ENCODE measurements around the gene CHST15.
A peak's percentile ranks its signal among the peaks of the same experiment; 100 is the strongest.

CHST15 gene

DNA sequence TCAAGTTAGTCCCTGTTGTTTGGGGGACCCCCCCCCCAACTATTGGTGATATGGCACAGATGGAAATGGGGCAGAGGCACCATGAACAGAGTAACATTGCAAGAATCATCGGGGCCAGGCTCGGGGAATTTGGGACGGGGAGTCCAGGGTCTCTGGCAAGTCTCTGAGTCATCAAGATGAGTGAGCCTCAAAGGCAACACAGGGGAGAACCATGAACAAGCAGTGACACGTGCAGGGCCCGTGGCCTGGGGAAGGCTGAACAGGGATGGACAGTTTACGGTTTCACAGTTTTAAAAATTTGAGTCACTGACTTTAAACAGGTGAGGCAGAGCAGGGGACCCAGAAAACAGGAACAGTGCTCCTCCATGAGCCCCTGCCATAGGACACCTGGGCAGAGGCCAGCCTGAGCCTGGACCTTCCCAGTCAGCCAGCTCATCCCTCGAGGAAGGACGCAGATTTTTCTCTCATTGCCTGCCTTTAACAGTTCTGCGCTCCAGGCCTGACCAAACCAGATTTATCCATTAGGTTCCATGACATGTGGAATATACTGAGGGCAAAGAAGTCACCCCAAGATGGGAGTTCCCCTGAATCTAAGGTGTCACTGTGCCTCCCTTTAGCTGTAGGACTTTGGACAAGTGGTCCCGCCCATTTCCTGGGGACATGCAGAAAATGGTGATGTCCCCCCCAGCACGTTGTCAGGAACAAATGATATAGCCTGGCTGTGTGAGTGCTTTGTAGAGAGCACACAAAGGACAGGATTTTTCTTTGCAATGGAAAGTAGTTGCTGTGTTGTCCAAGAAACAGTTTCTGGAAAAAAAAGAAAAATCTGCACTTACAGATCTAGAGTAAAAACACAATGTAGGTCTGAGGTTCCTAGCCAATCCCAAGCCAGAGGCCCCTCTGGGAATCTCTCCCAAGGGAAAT lies 23.8 kb downstream of the CHST15 start:
- Histone ChIP-seq H3K27me3 (no peaks in the 10 kb centered on the region), H3K27ac (no peak overlapping the region), H3K4me3 (no peak overlapping the region), H3K9me3 (no peaks in the 10 kb centered on the region), H3K4me1 (peaks cover 0 to 44% (median 21%) of the 10 kb centered on the region in 4 donors), H3K36me3 (no peaks in the 10 kb centered on the region)
- TF ChIP-seq, protein P1, sequence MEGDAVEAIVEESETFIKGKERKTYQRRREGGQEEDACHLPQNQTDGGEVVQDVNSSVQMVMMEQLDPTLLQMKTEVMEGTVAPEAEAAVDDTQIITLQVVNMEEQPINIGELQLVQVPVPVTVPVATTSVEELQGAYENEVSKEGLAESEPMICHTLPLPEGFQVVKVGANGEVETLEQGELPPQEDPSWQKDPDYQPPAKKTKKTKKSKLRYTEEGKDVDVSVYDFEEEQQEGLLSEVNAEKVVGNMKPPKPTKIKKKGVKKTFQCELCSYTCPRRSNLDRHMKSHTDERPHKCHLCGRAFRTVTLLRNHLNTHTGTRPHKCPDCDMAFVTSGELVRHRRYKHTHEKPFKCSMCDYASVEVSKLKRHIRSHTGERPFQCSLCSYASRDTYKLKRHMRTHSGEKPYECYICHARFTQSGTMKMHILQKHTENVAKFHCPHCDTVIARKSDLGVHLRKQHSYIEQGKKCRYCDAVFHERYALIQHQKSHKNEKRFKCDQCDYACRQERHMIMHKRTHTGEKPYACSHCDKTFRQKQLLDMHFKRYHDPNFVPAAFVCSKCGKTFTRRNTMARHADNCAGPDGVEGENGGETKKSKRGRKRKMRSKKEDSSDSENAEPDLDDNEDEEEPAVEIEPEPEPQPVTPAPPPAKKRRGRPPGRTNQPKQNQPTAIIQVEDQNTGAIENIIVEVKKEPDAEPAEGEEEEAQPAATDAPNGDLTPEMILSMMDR (IDR thresholded peaks at IDR 0.05): no peak
- DNase-seq: no peak
- intact Hi-C loops (cut with DNase I; ENCODE audit: low total_unique reads): no loop called here

DNA sequence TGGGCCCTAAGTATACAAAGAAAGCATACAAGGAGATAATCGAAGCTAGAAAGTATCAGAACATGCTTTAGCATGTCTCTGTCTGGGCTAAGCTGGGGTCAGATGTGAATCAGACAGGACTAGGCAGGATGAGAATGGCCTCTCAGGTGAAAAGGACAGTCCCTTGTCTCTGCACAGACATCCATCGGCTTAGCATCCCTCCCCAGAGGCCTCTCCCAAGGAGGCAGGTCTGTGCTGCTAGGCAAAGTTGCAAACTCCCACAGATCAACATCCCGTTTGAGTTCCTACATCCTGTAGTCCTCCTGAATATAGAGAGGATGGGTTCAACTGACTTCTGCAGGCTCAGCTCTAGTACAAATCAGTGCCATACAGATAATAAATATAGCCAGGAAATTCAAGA lies 24.5 kb downstream of the CHST15 start:
- intact Hi-C loops (cut with DNase I; ENCODE audit: low total_unique reads): no loop called here
- Histone ChIP-seq H3K27me3 (no peaks in the 10 kb centered on the region), H3K4me1 (peaks cover 0 to 44% (median 24%) of the 10 kb centered on the region in 4 donors), H3K9me3 (no peaks in the 10 kb centered on the region), H3K36me3 (no peaks in the 10 kb centered on the region), H3K4me3 (no peak overlapping the region), H3K27ac (no peak overlapping the region)
- TF ChIP-seq, protein P1 (IDR thresholded peaks at IDR 0.05): no peak
- no peak for DNase-seq

DNA sequence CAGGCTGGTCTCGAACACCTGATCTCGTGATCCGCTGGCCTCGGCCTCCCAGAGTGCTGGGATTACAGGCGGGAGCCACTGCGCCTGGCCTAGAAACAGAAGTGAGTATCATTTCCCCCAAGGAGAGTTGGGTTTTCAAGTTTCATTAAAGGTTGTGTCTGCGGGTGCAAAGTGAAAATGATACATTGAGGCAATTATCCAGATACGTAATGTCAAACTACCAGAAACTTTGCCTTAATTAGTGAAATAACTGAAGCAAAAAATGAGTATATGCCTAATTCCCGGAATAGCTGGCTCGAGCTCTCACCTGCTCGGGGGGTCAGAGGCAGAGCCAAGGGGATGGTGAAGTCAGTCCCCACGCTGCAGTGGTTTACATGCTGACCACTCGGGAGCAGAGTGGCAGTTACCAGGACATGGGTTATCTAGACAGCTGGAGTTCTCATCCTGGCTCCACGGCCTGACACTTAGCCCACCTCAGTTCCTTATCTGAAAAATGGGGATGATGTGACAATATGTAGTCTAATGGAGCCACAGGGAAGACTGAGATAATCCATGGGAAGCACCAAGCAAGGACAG lies 25.5 kb downstream of the CHST15 start:
- Histone ChIP-seq H3K9me3 (no peaks in the 10 kb centered on the region), H3K36me3 (no peaks in the 10 kb centered on the region), H3K27me3 (no peaks in the 10 kb centered on the region), H3K4me1 (peaks cover 0 to 44% (median 29%) of the 10 kb centered on the region in 4 donors), H3K4me3 (no peak overlapping the region), H3K27ac (no peak overlapping the region)
- TF ChIP-seq, protein P1 (IDR thresholded peaks at IDR 0.05): no peak
- no peak for DNase-seq
- intact Hi-C loops (cut with DNase I; ENCODE audit: low total_unique reads): no loop called here

DNA sequence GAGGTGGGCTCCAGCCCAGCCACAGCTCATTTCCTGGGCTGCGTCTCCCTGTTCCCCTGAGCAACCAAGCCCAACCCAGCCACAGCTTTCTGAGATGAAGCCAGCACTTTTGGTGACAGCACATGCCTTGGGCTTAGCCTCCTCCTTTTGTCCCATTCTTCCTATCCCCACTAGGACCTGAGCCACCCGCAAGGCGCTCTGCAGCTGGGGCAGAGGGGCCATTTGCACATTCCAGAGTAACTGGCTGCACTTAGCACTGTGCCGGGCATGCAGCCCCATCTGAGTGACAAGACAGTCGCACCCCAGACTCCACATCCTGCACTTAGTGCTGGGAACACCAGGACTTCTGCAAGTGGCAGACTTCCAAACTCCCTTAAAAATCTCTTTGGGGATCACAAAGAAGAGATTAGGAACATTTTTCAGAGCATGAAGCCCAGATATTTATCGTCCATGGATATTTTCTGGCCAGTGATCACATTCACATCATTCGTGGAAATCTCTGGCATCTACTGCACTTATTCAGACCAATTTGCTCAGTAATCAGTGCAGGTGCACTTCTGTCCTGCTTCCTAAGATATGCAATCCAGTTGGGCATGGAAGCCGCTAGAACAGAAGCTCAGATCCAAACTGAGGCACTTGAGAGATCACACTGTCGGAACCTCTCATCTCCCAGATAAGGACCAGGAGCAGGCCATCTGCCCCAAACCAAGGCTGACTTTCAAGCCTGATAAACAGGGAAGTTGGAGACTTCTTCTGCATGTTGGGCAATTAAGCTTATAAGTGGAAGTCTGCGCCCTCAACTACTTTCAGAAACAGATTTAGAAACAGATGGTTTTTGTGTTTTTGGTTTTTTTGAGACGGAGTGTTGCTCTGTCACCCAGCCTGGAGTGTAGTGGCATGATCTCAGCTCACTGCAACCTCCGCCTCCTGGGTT lies 26.4 kb downstream of the CHST15 start:
- DNase-seq: no peak
- intact Hi-C loops (cut with DNase I; ENCODE audit: low total_unique reads): no loop called here
- Histone ChIP-seq H3K27ac (no peak overlapping the region), H3K4me1 (peaks cover 0 to 51% (median 33%) of the 10 kb centered on the region in 4 donors), H3K4me3 (no peak overlapping the region), H3K9me3 (no peaks in the 10 kb centered on the region), H3K36me3 (no peaks in the 10 kb centered on the region), H3K27me3 (no peaks in the 10 kb centered on the region)
- TF ChIP-seq, protein P1 (IDR thresholded peaks at IDR 0.05): no peak

DNA sequence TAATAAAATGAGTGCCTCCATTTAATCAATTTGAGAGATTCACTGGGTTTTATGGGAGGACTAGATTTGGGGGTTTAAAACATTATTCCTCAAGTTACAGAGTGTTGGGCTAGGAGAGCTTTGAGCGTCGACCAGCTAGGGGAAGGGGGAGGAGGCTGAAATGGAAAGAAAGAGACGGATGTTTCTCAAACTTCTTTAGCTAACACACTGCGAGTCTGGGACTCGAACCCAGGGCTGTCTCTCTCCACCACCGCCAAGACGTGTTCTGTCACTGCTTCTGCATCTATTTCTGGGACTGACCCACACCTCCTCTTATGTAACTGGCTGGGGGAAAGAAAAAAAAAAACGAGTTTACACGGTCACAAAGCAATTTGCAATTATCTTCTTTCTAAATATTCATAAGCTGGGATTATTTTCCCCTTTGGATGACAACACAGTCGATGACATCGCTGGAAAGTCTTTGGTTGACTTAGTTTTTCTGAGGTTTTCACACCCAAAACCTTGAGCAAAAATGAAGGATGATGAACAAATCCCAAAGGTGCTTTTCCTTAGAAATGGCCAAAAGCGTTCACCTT lies 27.2 kb downstream of the CHST15 start:
- Histone ChIP-seq H3K4me3 (no peak overlapping the region), H3K27ac (peak overlapping the region in 1 of 2 donors; percentile 13), H3K27me3 (no peaks in the 10 kb centered on the region), H3K4me1 (peaks cover 0 to 51% (median 33%) of the 10 kb centered on the region in 4 donors), H3K9me3 (no peaks in the 10 kb centered on the region), H3K36me3 (no peaks in the 10 kb centered on the region)
- DNase-seq: no peak
- intact Hi-C loops (cut with DNase I; ENCODE audit: low total_unique reads): no loop called here
- TF ChIP-seq, protein P1 (IDR thresholded peaks at IDR 0.05): no peak
